PFSK-1 (cell line): ENCODE results near the gene MTA3.

Experiments
- FOXP2 ChIP-seq: optimal IDR thresholded peaks from 2 replicates; pipeline ENCODE3; 2011; ENCODE audit warnings: borderline replicate concordance, control low read depth, inconsistent platforms; ENCODE audit not compliant: insufficient read depth; ENCODE audit errors: extremely low read length, extremely low read depth
- POLR2AphosphoS5 ChIP-seq: IDR thresholded peaks from 2 replicates; pipeline ENCODE4 v1.6.1; 2012; ENCODE audit warnings: low read depth, mild to moderate bottlenecking, control low read depth, low read length, moderate library complexity
- REST ChIP-seq, 2 experiments: IDR thresholded peaks; 2 replicates each; pipeline versions ENCODE4 v1.6.1 to v1.8.0; 2011 to 2012; ENCODE audit warnings: low read depth in 2 of 2, low read length in 2 of 2, control low read depth in 1 of 2, inconsistent platforms in 1 of 2, mild to moderate bottlenecking in 1 of 2, moderate library complexity in 1 of 2; ENCODE audit not compliant: insufficient read depth in 1 of 2
- SIN3A ChIP-seq: IDR thresholded peaks from 2 replicates; pipeline ENCODE4 v1.6.1; 2012; ENCODE audit warnings: mild to moderate bottlenecking, low read length, moderate library complexity, borderline replicate concordance; ENCODE audit not compliant: insufficient read depth
- TAF1 ChIP-seq: IDR thresholded peaks from 2 replicates; pipeline ENCODE4 v1.6.1; 2012; ENCODE audit warnings: low read length, control low read depth, borderline replicate concordance; ENCODE audit not compliant: insufficient read depth

Gene MTA3

GRCh38 chr2:42652086-42652485, 83.7 kb downstream of the MTA3 start:
- TF ChIP-seq SIN3A = no peak
- no peak for TF ChIP-seq REST (IDR thresholded peaks at IDR 0.05; ENCODE audit: insufficient read depth in 1 of 2, low read depth in 2 of 2, low read length in 2 of 2)
- TF ChIP-seq FOXP2 = no peak
- no peak for TF ChIP-seq POLR2AphosphoS5
- TF ChIP-seq TAF1 = no peak

GRCh38 chr2:42653039-42653438, 84.6 kb downstream of the MTA3 start:
- TF ChIP-seq REST (IDR thresholded peaks at IDR 0.05; ENCODE audit: insufficient read depth in 1 of 2, low read depth in 2 of 2, low read length in 2 of 2) (no peak), SIN3A (no peak), TAF1 (no peak), FOXP2 (no peak), POLR2AphosphoS5 (no peak)

- no peak for TF ChIP-seq REST (IDR thresholded peaks at IDR 0.05; ENCODE audit: insufficient read depth in 1 of 2, low read depth in 2 of 2, low read length in 2 of 2)
- no peak for TF ChIP-seq FOXP2
- no peak for TF ChIP-seq SIN3A
- no peak for TF ChIP-seq POLR2AphosphoS5
- no peak for TF ChIP-seq TAF1
These were observed 85.5 kb downstream of the MTA3 start for GRCh38 chr2:42653908-42654445.

- TF ChIP-seq FOXP2 (no peak), REST (IDR thresholded peaks at IDR 0.05; ENCODE audit: insufficient read depth in 1 of 2, low read depth in 2 of 2, low read length in 2 of 2) (no peak), SIN3A (no peak), TAF1 (no peak), POLR2AphosphoS5 (no peak)
These were observed 89.9 kb downstream of the MTA3 start for GRCh38 chr2:42658306-42658705.

GRCh38 chr2:42659609-42660008, 91.2 kb downstream of the MTA3 start:
- TF ChIP-seq TAF1 (no peak), REST (IDR thresholded peaks at IDR 0.05; ENCODE audit: insufficient read depth in 1 of 2, low read depth in 2 of 2, low read length in 2 of 2) (no peak)
